Peyer's patch (tissue), 4 donors: ENCODE data around the gene FMN1.

Source experiments
- CTCF ChIP-seq, 6 experiments: fragments of 450-650 bp in 4 of 6; fragments of 200-600 bp in 2 of 6; sonication (generic) in 1 of 6; IDR thresholded peaks; one replicate each; pipeline ENCODE4 v1.5.1; 2017 to 2019; ENCODE audit warnings: antibody characterized with exemption in 6 of 6, mild to moderate bottlenecking in 3 of 6, moderate library complexity in 1 of 6
- POLR2A ChIP-seq, 2 donors: fragments of 450-650 bp; IDR thresholded peaks; one replicate each; pipeline ENCODE4 v1.5.1; 2017; ENCODE audit warnings: antibody characterized with exemption in 2 of 2, mild to moderate bottlenecking in 2 of 2, moderate library complexity in 2 of 2

- no peak for TF ChIP-seq CTCF (IDR thresholded peaks at IDR 0.05)
- no peak for TF ChIP-seq POLR2A (IDR thresholded peaks at IDR 0.05)
Observed at GRCh38 chr15:32904448-32904847, 290.1 kb downstream of the FMN1 start.
